SK-N-SH (cell line): ENCODE results near the gene SNX21. TPM values are rescaled to one million over a fixed set of nuclear protein-coding genes. Genes with fewer than 3 reads are reported as not detected.
A peak's percentile ranks its signal among the peaks of the same experiment; 100 is the strongest.

Experiments used
- CTCF ChIA-PET: fragments of 300-600, 350-600 bp; formaldehyde crosslinking; extraction: SDS; loops from one replicate; lab custom pipeline; 2021; lab: Yijun Ruan, JAX
- POLR2A ChIA-PET: fragments of 350-600 bp; sonication (Branson Sonifier 250); formaldehyde crosslinking; extraction: SDS; loops from one replicate; lab custom pipeline; 2020; ENCODE audit warnings: antibody characterized with exemption, inconsistent platforms; lab: Yijun Ruan, JAX
- DNase-seq: peaks from one replicate; pipeline ENCODE4 v3.0.0; 2012
- H2AFZ ChIP-seq: fragments of 200-600 bp; sonication (generic); 2 replicates; pipeline ENCODE4 v1.8.1; 2016; ENCODE audit warnings: antibody characterized with exemption, mild to moderate bottlenecking, low read depth
- H3F3A ChIP-seq: fragments of 200-600 bp; sonication (generic); replicated peaks from 2 replicates; pipeline ENCODE3; 2016; ENCODE audit warnings: antibody characterized with exemption, mild to moderate bottlenecking; ENCODE audit not compliant: insufficient read depth
- H3K27ac ChIP-seq, 2 experiments: fragments of 200-500 bp in 1 of 2; fragments of 200-600 bp in 1 of 2; sonication (Bioruptor generic) in 1 of 2; sonication (generic), shearing (Covaris generic) in 1 of 2; 2 replicates each; pipeline versions ENCODE4 v1.5.1 to v1.6.1; 2014 to 2016; ENCODE audit warnings: low read depth in 2 of 2, inconsistent platforms in 1 of 2, low read length in 1 of 2, mild to moderate bottlenecking in 1 of 2, mixed read lengths in 1 of 2
- H3K27me3 ChIP-seq: fragments of 200-600 bp; sonication (generic), shearing (Covaris generic); 2 replicates; pipeline ENCODE4 v1.6.1; 2016; ENCODE audit warnings: mixed run types; ENCODE audit not compliant: insufficient read depth
- H3K36me3 ChIP-seq, 2 experiments: fragments of 200-500 bp in 1 of 2; fragments of 200-600 bp in 1 of 2; sonication (Bioruptor generic) in 1 of 2; sonication (generic) in 1 of 2; replicated peaks in 1 of 2; 2 replicates each; pipeline versions ENCODE3 to v1.5.1; 2014 to 2016; ENCODE audit warnings: low read length in 1 of 2, mild to moderate bottlenecking in 1 of 2; ENCODE audit not compliant: insufficient read depth in 2 of 2, control insufficient read depth in 1 of 2
- H3K4me1 ChIP-seq, 2 experiments: fragments of 200-500 bp in 1 of 2; fragments of 200-600 bp in 1 of 2; sonication (Bioruptor generic) in 1 of 2; sonication (generic), shearing (Covaris generic) in 1 of 2; 2 replicates each; pipeline versions ENCODE4 v1.5.1 to v1.6.1; 2014 to 2016; ENCODE audit warnings: low read depth in 1 of 2, low read length in 1 of 2, mixed run types in 1 of 2; ENCODE audit not compliant: insufficient read depth in 2 of 2, control insufficient read depth in 1 of 2
- H3K4me2 ChIP-seq: fragments of 200-600 bp; sonication (generic), shearing (Covaris generic); 2 replicates; pipeline ENCODE4 v1.6.1; 2017; ENCODE audit warnings: mixed run types
- H3K4me3 ChIP-seq, 2 experiments: fragments of 200-500 bp in 1 of 2; fragments of 200-600 bp in 1 of 2; sonication (Bioruptor generic) in 1 of 2; sonication (generic), shearing (Covaris generic) in 1 of 2; 2 replicates each; pipeline versions ENCODE4 v1.5.1 to v1.8.1; 2014 to 2016; ENCODE audit warnings: low read depth in 2 of 2, inconsistent platforms in 1 of 2, low read length in 1 of 2, mild to moderate bottlenecking in 1 of 2, mixed read lengths in 1 of 2, moderate library complexity in 1 of 2
- H3K79me2 ChIP-seq: fragments of 200-600 bp; sonication (generic); 2 replicates; pipeline ENCODE4 v1.8.1; 2017; ENCODE audit warnings: mild to moderate bottlenecking; ENCODE audit not compliant: insufficient read depth
- H3K9ac ChIP-seq: fragments of 200-600 bp; sonication (generic); 2 replicates; pipeline ENCODE4 v1.6.1; 2017; ENCODE audit warnings: mixed run types
- H3K9me2 ChIP-seq: fragments of 200-600 bp; sonication (generic); 2 replicates; pipeline ENCODE4 v1.6.1; 2017; ENCODE audit warnings: mixed run types
- H3K9me3 ChIP-seq: fragments of 200-600 bp; sonication (generic); 2 replicates; pipeline ENCODE4 v1.6.1; 2017; ENCODE audit warnings: mixed run types, mild to moderate bottlenecking, moderate library complexity
- H4K20me1 ChIP-seq: fragments of 200-600 bp; sonication (generic); 2 replicates; pipeline ENCODE4 v1.6.1; 2017; ENCODE audit warnings: mild to moderate bottlenecking, mixed run types; ENCODE audit not compliant: insufficient read depth
- CHD2 ChIP-seq: fragments of 150-350 bp; IDR thresholded peaks from 2 replicates; pipeline ENCODE4 v1.6.1; 2018; ENCODE audit warnings: low read length; ENCODE audit not compliant: partially characterized antibody
- CTCF ChIP-seq: fragments of 200-600 bp; sonication (generic); IDR thresholded peaks from 2 replicates; pipeline ENCODE4 v1.6.1; 2017; ENCODE audit warnings: antibody characterized with exemption, mild to moderate bottlenecking, moderate library complexity
- EZH2phosphoT487 ChIP-seq: fragments of 200-600 bp; sonication (generic); IDR thresholded peaks from 2 replicates; pipeline ENCODE4 v1.6.1; 2017; ENCODE audit warnings: low read depth, mixed run types, mild to moderate bottlenecking, antibody characterized with exemption, moderate library complexity, borderline replicate concordance
- FOSL2 ChIP-seq: IDR thresholded peaks from 2 replicates; pipeline ENCODE4 v1.4.0; 2012; ENCODE audit warnings: low read depth, mild to moderate bottlenecking, moderate library complexity, borderline replicate concordance
- FOXJ3 ChIP-seq: sonication (generic); formaldehyde crosslinking; IDR thresholded peaks from 2 replicates; pipeline ENCODE4 v1.5.1; 2020; ENCODE audit warnings: mild to moderate bottlenecking, missing genetic modification reagents
- GABPA ChIP-seq: IDR thresholded peaks from 2 replicates; pipeline ENCODE4 v1.4.0; 2012; ENCODE audit warnings: low read depth, mild to moderate bottlenecking
- GATA2 ChIP-seq: sonication (generic); formaldehyde crosslinking; IDR thresholded peaks from 2 replicates; pipeline ENCODE4 v1.5.0; 2020; ENCODE audit warnings: mild to moderate bottlenecking, missing genetic modification reagents
- JUND ChIP-seq: IDR thresholded peaks from 2 replicates; pipeline ENCODE4 v1.4.0; 2012
- MAX ChIP-seq: IDR thresholded peaks from 2 replicates; pipeline ENCODE4 v1.4.0; 2012; ENCODE audit warnings: low read depth
- MEF2A ChIP-seq: IDR thresholded peaks from 2 replicates; pipeline ENCODE4 v1.4.0; 2012; ENCODE audit warnings: low read depth, borderline replicate concordance
- MXI1 ChIP-seq: IDR thresholded peaks from 2 replicates; pipeline ENCODE4 v1.6.1; 2012; ENCODE audit warnings: mild to moderate bottlenecking, low read depth, low read length, improper control_type of control experiment
- NRF1 ChIP-seq: IDR thresholded peaks from 2 replicates; pipeline ENCODE4 v1.6.1; 2012; ENCODE audit warnings: low read depth, mild to moderate bottlenecking, low read length
- PBX3 ChIP-seq: IDR thresholded peaks from 2 replicates; pipeline ENCODE4; 2012
- POLR2AphosphoS5 ChIP-seq: IDR thresholded peaks from 2 replicates; pipeline ENCODE4 v1.6.1; 2012; ENCODE audit warnings: low read depth, low read length
- RAD21 ChIP-seq: IDR thresholded peaks from 2 replicates; pipeline ENCODE4 v1.6.1; 2012; ENCODE audit warnings: mild to moderate bottlenecking, low read length
- RFX5 ChIP-seq: IDR thresholded peaks from 2 replicates; pipeline ENCODE4 v1.6.1; 2012; ENCODE audit warnings: mild to moderate bottlenecking, improper control_type of control experiment, low read length
- RXRA ChIP-seq: IDR thresholded peaks from 2 replicates; pipeline ENCODE4 v1.4.0; 2012; ENCODE audit warnings: low read depth, mild to moderate bottlenecking, borderline replicate concordance
- SMC3 ChIP-seq: IDR thresholded peaks from 2 replicates; pipeline ENCODE4 v1.6.1; 2012; ENCODE audit warnings: low read depth, low read length, improper control_type of control experiment
- TAF1 ChIP-seq: IDR thresholded peaks from 2 replicates; pipeline ENCODE4 v1.6.1; 2012; ENCODE audit warnings: low read depth, mild to moderate bottlenecking, low read length, moderate library complexity, borderline replicate concordance
- TEAD4 ChIP-seq: IDR thresholded peaks from 2 replicates; pipeline ENCODE4 v1.4.0; 2012; ENCODE audit warnings: mild to moderate bottlenecking, borderline replicate concordance; ENCODE audit not compliant: insufficient read depth
- YY1 ChIP-seq: IDR thresholded peaks from 2 replicates; pipeline ENCODE4 v1.4.0; 2012; ENCODE audit warnings: low read depth, mild to moderate bottlenecking
- ZBTB33 ChIP-seq: IDR thresholded peaks from 2 replicates; pipeline ENCODE4 v1.4.0; 2012; ENCODE audit warnings: low read depth, borderline replicate concordance
- WGBS: methylation state at CpG from one replicate; pipeline ENCODE4 v1.1.6; 2017; ENCODE audit warnings: low lambda C conversion rate; 5-methylcytosine and 5-hydroxymethylcytosine counted together
- polyA plus RNA-seq, 3 experiments: library from polyadenylated mRNA; depleted of rRNA; stranded (reverse); fragments of >200 nt; gene quantifications; 2 replicates each; pipeline ENCODE4 v1.2.3, GENCODE V29; 2012
- TF ChIP-seq, protein P1 (sequence below): fragments of 150-350 bp; IDR thresholded peaks from 2 replicates; pipeline ENCODE4 v1.6.1; 2017; ENCODE audit warnings: antibody characterized with exemption, low read length, low read depth, borderline replicate concordance

The SNX21 gene, protein sequence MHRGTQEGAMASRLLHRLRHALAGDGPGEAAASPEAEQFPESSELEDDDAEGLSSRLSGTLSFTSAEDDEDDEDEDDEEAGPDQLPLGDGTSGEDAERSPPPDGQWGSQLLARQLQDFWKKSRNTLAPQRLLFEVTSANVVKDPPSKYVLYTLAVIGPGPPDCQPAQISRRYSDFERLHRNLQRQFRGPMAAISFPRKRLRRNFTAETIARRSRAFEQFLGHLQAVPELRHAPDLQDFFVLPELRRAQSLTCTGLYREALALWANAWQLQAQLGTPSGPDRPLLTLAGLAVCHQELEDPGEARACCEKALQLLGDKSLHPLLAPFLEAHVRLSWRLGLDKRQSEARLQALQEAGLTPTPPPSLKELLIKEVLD
- 20.6 and 22.1 TPM in 2 replicates for polyA plus RNA-seq (2012; rRNA removed)
- polyA plus RNA-seq (2012; cell fraction: cytosol; rRNA removed), result 10.7 and 15.9 TPM in 2 replicates
- 40.5 and 107 TPM in 2 replicates for polyA plus RNA-seq (2012; cell fraction: nucleus; rRNA removed)

- Histone ChIP-seq H3K27ac (peak within 1 kb of the TSS; percentile 86 to 91), H3K4me2 (peak within 1 kb of the TSS; percentile 97), H3K4me3 (peak within 1 kb of the TSS; percentile 68 to 85), H2AFZ (peak within 1 kb of the TSS; percentile 80), H3K79me2 (peaks cover 23% of the 10 kb centered on the region; the same call in 1 of the 2 replicates), H3K36me3 (peaks cover 3 to 4% of the 10 kb centered on the region in 2 experiments), H3K9ac (peak within 1 kb of the TSS; percentile 72), H3K9me3 (no peaks in the 10 kb centered on the region), H3K27me3 (no peaks in the 10 kb centered on the region), H4K20me1 (no peaks in the 10 kb centered on the region), H3K4me1 (peaks cover 8 to 31% of the 10 kb centered on the region in 2 experiments; a peak in 3 of 4 replicates), H3K9me2 (no peaks in the 10 kb centered on the region), H3F3A (peaks cover 15% of the 10 kb centered on the region)
- ChIA-PET CTCF (interaction anchor here (1.2 to 1.6 kb wide), 2 partner anchors 9 to 34 kb away, joined by 5 to 8 read pairs; no protein-coding TSS in a partner anchor), POLR2A (interaction anchor here (0.5 to 1.4 kb wide), 10 partner anchors 13 to 1660 kb away, joined by 3 to 5 read pairs (median 4); partner anchors contain the start of genes DNTTIP1, UBE2C and WFDC3)
- WGBS, result 26% methylated on average over 15 of the region's 35 CpGs
- TF ChIP-seq TEAD4, result no peak
- TF ChIP-seq TAF1, result peak; percentile 72; the same call in 1 of the 2 replicates
- TF ChIP-seq RFX5, result no peak; the same call in 1 of the 2 replicates
- TF ChIP-seq, protein P1, sequence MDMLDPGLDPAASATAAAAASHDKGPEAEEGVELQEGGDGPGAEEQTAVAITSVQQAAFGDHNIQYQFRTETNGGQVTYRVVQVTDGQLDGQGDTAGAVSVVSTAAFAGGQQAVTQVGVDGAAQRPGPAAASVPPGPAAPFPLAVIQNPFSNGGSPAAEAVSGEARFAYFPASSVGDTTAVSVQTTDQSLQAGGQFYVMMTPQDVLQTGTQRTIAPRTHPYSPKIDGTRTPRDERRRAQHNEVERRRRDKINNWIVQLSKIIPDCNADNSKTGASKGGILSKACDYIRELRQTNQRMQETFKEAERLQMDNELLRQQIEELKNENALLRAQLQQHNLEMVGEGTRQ, result no peak
- 0 out of 2 replicates have a peak, but pooled peaks have one; percentile 18 for TF ChIP-seq MXI1
- no peak for TF ChIP-seq MAX
- no peak for TF ChIP-seq GABPA
- TF ChIP-seq CHD2, result peak; percentile 43
- TF ChIP-seq FOXJ3 (CRISPR knock-in tag), result no peak
- no peak for TF ChIP-seq GATA2
- TF ChIP-seq PBX3, result 0 out of 2 replicates have a peak, but pooled peaks have one; percentile 10
- TF ChIP-seq FOSL2, result no peak
- TF ChIP-seq SMC3, result no peak
- no peak for TF ChIP-seq JUND
- TF ChIP-seq NRF1, result 0 out of 2 replicates have a peak, but pooled peaks have one; percentile 27
- no peak for TF ChIP-seq YY1
- peak; percentile 68; the same call in 1 of the 2 replicates for TF ChIP-seq ZBTB33
- TF ChIP-seq RXRA, result no peak
- TF ChIP-seq EZH2phosphoT487, result no peak
- no peak for TF ChIP-seq MEF2A
- TF ChIP-seq POLR2AphosphoS5, result no peak; the same call in 1 of the 2 replicates
- TF ChIP-seq RAD21, result no peak
- no peak for TF ChIP-seq CTCF
- DNase-seq, result peak; percentile 93
These were observed at the start of gene SNX21 for GRCh38 chr20:45833030-45833882. Gene SNX21 (plus strand): TSS chr20:45833799. CDS start chr20:45833920, 121 bp downstream.
